HCT116 (cell line): ENCODE measurements around the gene CYSLTR2.
"Not testable (repeated sequence)": the region's sequence is repeated elsewhere in the genome, so short reads cannot be mapped to it uniquely, and the experiment has no call there.

Experiments used
- ATF3 ChIP-seq: IDR thresholded peaks from 2 replicates; pipeline ENCODE4 v1.6.1; 2012
- JUND ChIP-seq: IDR thresholded peaks from 2 replicates; pipeline ENCODE4 v1.6.1; 2012
- POLR2A ChIP-seq: IDR thresholded peaks from 2 replicates; pipeline ENCODE4 v1.7.0; 2011; ENCODE audit warnings: borderline replicate concordance; ENCODE audit not compliant: insufficient read depth, insufficient read length; ENCODE audit errors: extremely low read depth
- POLR2AphosphoS5 ChIP-seq: IDR thresholded peaks from 2 replicates; pipeline ENCODE4 v1.6.1; 2011; ENCODE audit warnings: mild to moderate bottlenecking, low read depth, low read length, moderate library complexity
- RAD21 ChIP-seq: IDR thresholded peaks from 2 replicates; pipeline ENCODE4 v1.6.1; 2012; ENCODE audit warnings: low read depth, mild to moderate bottlenecking
- REST ChIP-seq: IDR thresholded peaks from 2 replicates; pipeline ENCODE4 v1.6.1; 2012; ENCODE audit warnings: low read depth
- SP1 ChIP-seq: IDR thresholded peaks from 2 replicates; pipeline ENCODE4 v1.6.1; 2012; ENCODE audit warnings: low read depth
- SRF ChIP-seq: IDR thresholded peaks from 2 replicates; pipeline ENCODE4 v1.6.1; 2012; ENCODE audit warnings: low read depth
- YY1 ChIP-seq: IDR thresholded peaks from 2 replicates; pipeline ENCODE4 v1.6.1; 2011; ENCODE audit warnings: low read length, low read depth, moderate library complexity, mild to moderate bottlenecking; ENCODE audit not compliant: insufficient replicate concordance; ENCODE audit errors: extremely low read depth
- ZBTB33 ChIP-seq: IDR thresholded peaks from 2 replicates; pipeline ENCODE4 v1.6.1; 2011; ENCODE audit warnings: mild to moderate bottlenecking, low read length, moderate library complexity; ENCODE audit not compliant: insufficient replicate concordance; ENCODE audit errors: extremely low read depth
- ZFX ChIP-seq: fragments of 450-650 bp; IDR thresholded peaks from 2 replicates; pipeline ENCODE4 v1.6.1; 2017
- ZNF274 ChIP-seq: fragments of 200-500 bp; sonication (Bioruptor generic); IDR thresholded peaks from 2 replicates; pipeline ENCODE4 v1.6.1; 2014; ENCODE audit warnings: mild to moderate bottlenecking, low read depth, low read length, inconsistent platforms
- TF ChIP-seq, protein P1 (sequence below), 3 experiments: fragments of 200-600 bp in 1 of 3; sonication (generic) in 1 of 3; IDR thresholded peaks in 2 of 3; conservative IDR thresholded peaks in 1 of 3; 2 replicates each; pipeline ENCODE4 v1.5.1; 2012 to 2017; ENCODE audit warnings: low read depth in 2 of 3, low read length in 2 of 3, antibody characterized with exemption in 1 of 3, borderline replicate concordance in 1 of 3, control low read depth in 1 of 3, mild to moderate bottlenecking in 1 of 3, mixed read lengths in 1 of 3, mixed run types in 1 of 3, moderate library complexity in 1 of 3; ENCODE audit not compliant: insufficient read depth in 1 of 3
- TF ChIP-seq, protein P2 (sequence below): IDR thresholded peaks from 2 replicates; pipeline ENCODE4 v1.6.1; 2012

GRCh38 chr13:48696676-48697075 lies 42.9 kb downstream of the CYSLTR2 start:
- TF ChIP-seq, protein P1, sequence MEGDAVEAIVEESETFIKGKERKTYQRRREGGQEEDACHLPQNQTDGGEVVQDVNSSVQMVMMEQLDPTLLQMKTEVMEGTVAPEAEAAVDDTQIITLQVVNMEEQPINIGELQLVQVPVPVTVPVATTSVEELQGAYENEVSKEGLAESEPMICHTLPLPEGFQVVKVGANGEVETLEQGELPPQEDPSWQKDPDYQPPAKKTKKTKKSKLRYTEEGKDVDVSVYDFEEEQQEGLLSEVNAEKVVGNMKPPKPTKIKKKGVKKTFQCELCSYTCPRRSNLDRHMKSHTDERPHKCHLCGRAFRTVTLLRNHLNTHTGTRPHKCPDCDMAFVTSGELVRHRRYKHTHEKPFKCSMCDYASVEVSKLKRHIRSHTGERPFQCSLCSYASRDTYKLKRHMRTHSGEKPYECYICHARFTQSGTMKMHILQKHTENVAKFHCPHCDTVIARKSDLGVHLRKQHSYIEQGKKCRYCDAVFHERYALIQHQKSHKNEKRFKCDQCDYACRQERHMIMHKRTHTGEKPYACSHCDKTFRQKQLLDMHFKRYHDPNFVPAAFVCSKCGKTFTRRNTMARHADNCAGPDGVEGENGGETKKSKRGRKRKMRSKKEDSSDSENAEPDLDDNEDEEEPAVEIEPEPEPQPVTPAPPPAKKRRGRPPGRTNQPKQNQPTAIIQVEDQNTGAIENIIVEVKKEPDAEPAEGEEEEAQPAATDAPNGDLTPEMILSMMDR (IDR thresholded peaks at IDR 0.05 in 2 of 3, conservative IDR thresholded peaks at IDR 0.05 in 1 of 3; ENCODE audit: borderline replicate concordance in 1 of 3, insufficient read depth in 1 of 3, low read depth in 2 of 3, low read length in 2 of 3), result not testable (repeated sequence)
- TF ChIP-seq, protein P2, sequence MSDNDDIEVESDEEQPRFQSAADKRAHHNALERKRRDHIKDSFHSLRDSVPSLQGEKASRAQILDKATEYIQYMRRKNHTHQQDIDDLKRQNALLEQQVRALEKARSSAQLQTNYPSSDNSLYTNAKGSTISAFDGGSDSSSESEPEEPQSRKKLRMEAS, result not testable (repeated sequence)
- not testable (repeated sequence) for TF ChIP-seq ZBTB33, RAD21, POLR2AphosphoS5, YY1, SRF, SP1, ZNF274, REST, POLR2A, ATF3, JUND, ZFX
